Breast epithelium (tissue), 3 donors: ENCODE results near the gene RSPH3.

Experiments used
- CTCF ChIP-seq, 3 donors: fragments of 450-650 bp; IDR thresholded peaks; one replicate each; pipeline ENCODE4 v1.5.1; 2016 to 2017; ENCODE audit warnings: antibody characterized with exemption in 3 of 3, mild to moderate bottlenecking in 3 of 3, moderate library complexity in 3 of 3
- POLR2A ChIP-seq: fragments of 450-650 bp; IDR thresholded peaks from one replicate; pipeline ENCODE4 v1.6.1; 2016; ENCODE audit warnings: antibody characterized with exemption, mild to moderate bottlenecking, moderate library complexity
- POLR2AphosphoS5 ChIP-seq, 3 donors: sonication (generic); formaldehyde crosslinking; IDR thresholded peaks; one replicate each; pipeline ENCODE4 v1.6.1; 2017; ENCODE audit warnings: antibody characterized with exemption in 3 of 3

DNA sequence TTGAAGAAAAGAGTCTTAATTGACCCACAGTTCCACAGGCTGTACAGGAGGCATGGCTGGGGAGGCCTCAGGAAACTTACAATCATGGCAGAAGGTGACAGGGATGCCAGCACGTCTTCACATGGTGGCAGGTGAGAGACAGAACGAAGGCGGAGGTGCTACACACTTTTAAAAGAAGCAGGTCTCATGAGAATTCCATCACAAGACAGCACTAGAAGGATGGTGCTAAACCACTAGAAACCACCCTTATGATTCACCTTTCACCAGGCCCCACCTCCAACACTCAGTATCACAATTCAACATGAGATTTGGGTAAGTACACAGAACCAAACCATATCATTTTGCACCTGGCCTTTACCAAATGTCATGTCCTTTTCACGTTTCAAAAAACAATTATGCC is 23.9 kb upstream of the RSPH3 start:
- TF ChIP-seq CTCF (IDR thresholded peaks at IDR 0.05) (no peak), POLR2AphosphoS5 (IDR thresholded peaks at IDR 0.05) (no peak), POLR2A (no peak)
